DMS 273 (cell line): ENCODE results near the gene ALDH3A1.

Experiments
- DNase-seq: peaks from one replicate; lab custom pipeline; 2025; ENCODE audit not compliant: unreplicated experiment; lab: John Stamatoyannopoulos, UW

The ALDH3A1 gene

GRCh38 chr17:19705771-19706770 is 42.0 kb downstream of the ALDH3A1 start:
- peak; percentile 56 for DNase-seq

- DNase-seq = no peak
Observed at GRCh38 chr17:19705201-19705600, 42.9 kb downstream of the ALDH3A1 start.

- no peak for DNase-seq
Observed at GRCh38 chr17:19703828-19704613, 44.1 kb downstream of the ALDH3A1 start.

- DNase-seq = peak; percentile 79
Observed at GRCh38 chr17:19703106-19703827, 44.8 kb downstream of the ALDH3A1 start.

GRCh38 chr17:19702217-19702641 is 45.9 kb downstream of the ALDH3A1 start:
- DNase-seq = no peak
